Neural cell (in vitro differentiated cells): Measurements from ENCODE around the gene WDR33. TPM values are rescaled to one million over a fixed set of nuclear protein-coding genes. Genes with fewer than 3 reads are reported as not detected.

Source experiments
- H2AFZ ChIP-seq: fragments of 200-600, 300-800 bp; sonication (generic), shearing (Covaris generic); 2 replicates; pipeline ENCODE4 v1.6.0; 2014; ENCODE audit warnings: low read depth, mild to moderate bottlenecking, antibody characterized with exemption, low read length, moderate library complexity
- H3F3A ChIP-seq: fragments of 200-600 bp; shearing (Covaris generic); 2 replicates; pipeline ENCODE4 v1.6.1; 2016; ENCODE audit warnings: mild to moderate bottlenecking, moderate library complexity, mixed read lengths, antibody characterized with exemption, low read length; ENCODE audit not compliant: insufficient read depth, poor library complexity, severe bottlenecking
- H3K27ac ChIP-seq: fragments of 200-600, 300-800 bp; sonication (generic), shearing (Covaris generic); 2 replicates; pipeline ENCODE4 v1.5.1; 2014; ENCODE audit warnings: mild to moderate bottlenecking, low read length, moderate library complexity
- H3K27me3 ChIP-seq: fragments of 300-800, 200-600 bp; sonication (generic), shearing (Covaris generic); 2 replicates; pipeline ENCODE4 v1.6.0; 2014; ENCODE audit warnings: mild to moderate bottlenecking, low read depth, low read length, moderate library complexity; ENCODE audit not compliant: insufficient read depth
- H3K36me3 ChIP-seq: fragments of 300-800, 200-600 bp; sonication (generic), shearing (Covaris generic); 2 replicates; pipeline ENCODE4 v1.5.1; 2014; ENCODE audit warnings: mild to moderate bottlenecking, antibody characterized with exemption, low read length, moderate library complexity; ENCODE audit not compliant: insufficient read depth
- H3K4me2 ChIP-seq: fragments of 300-800, 200-600 bp; sonication (generic), shearing (Covaris generic); 2 replicates; pipeline ENCODE4 v1.6.0; 2014; ENCODE audit warnings: mild to moderate bottlenecking, low read length
- H3K4me3 ChIP-seq: fragments of 300-800, 200-600 bp; sonication (generic), shearing (Covaris generic); 2 replicates; pipeline ENCODE4 v1.5.1; 2014; ENCODE audit warnings: mild to moderate bottlenecking, low read length, moderate library complexity
- H3K79me2 ChIP-seq: fragments of 200-600 bp; shearing (Covaris generic); replicated peaks from 2 replicates; pipeline ENCODE4 v1.6.0; 2014; ENCODE audit warnings: mild to moderate bottlenecking, low read length, moderate library complexity; ENCODE audit not compliant: insufficient read depth
- H3K9ac ChIP-seq: fragments of 300-800, 200-600 bp; sonication (generic), shearing (Covaris generic); 2 replicates; pipeline ENCODE4 v1.6.1; 2016; ENCODE audit warnings: mild to moderate bottlenecking, low read length, mixed read lengths
- H3K9me2 ChIP-seq: fragments of 200-600 bp; shearing (Covaris generic); 2 replicates; pipeline ENCODE4 v1.6.1; 2016; ENCODE audit warnings: mild to moderate bottlenecking, low read length, mixed read lengths; ENCODE audit not compliant: insufficient read depth
- H3K9me3 ChIP-seq: fragments of 200-600, 300-800 bp; sonication (generic), shearing (Covaris generic); 2 replicates; pipeline ENCODE4 v1.6.1; 2016; ENCODE audit warnings: mild to moderate bottlenecking, mixed run types, low read length, moderate library complexity, mixed read lengths
- H4K20me1 ChIP-seq: fragments of 200-600 bp; shearing (Covaris generic); 2 replicates; pipeline ENCODE4 v1.6.1; 2016; ENCODE audit warnings: mild to moderate bottlenecking, mixed run types; ENCODE audit not compliant: insufficient read depth
- CTCF ChIP-seq: fragments of 450-650 bp; IDR thresholded peaks from 2 replicates; pipeline ENCODE4 v1.5.1; 2014; ENCODE audit warnings: antibody characterized with exemption, mild to moderate bottlenecking, moderate library complexity; ENCODE audit not compliant: poor library complexity, severe bottlenecking
- EP300 ChIP-seq: fragments of 450-650 bp; conservative IDR thresholded peaks from 2 replicates; pipeline ENCODE4 v1.6.1; 2014; ENCODE audit warnings: antibody characterized with exemption, mild to moderate bottlenecking, moderate library complexity; ENCODE audit not compliant: poor library complexity, severe bottlenecking
- EZH2 ChIP-seq: fragments of 200-600, 300-800 bp; shearing (Covaris generic), sonication (generic); IDR thresholded peaks from 2 replicates; pipeline ENCODE4 v1.6.1; 2014; ENCODE audit warnings: antibody characterized with exemption, low read length, borderline replicate concordance, mild to moderate bottlenecking; ENCODE audit not compliant: insufficient read depth, poor library complexity, severe bottlenecking
- MXI1 ChIP-seq: fragments of 450-650 bp; conservative IDR thresholded peaks from 2 replicates; pipeline ENCODE4 v1.6.1; 2014; ENCODE audit warnings: antibody characterized with exemption, mild to moderate bottlenecking; ENCODE audit not compliant: poor library complexity, severe bottlenecking
- POLR2AphosphoS5 ChIP-seq: IDR thresholded peaks from 2 replicates; pipeline ENCODE4 v1.6.1; 2012
- RAD21 ChIP-seq: fragments of 450-650 bp; conservative IDR thresholded peaks from 2 replicates; pipeline ENCODE4 v1.6.1; 2014; ENCODE audit warnings: antibody characterized with exemption, mild to moderate bottlenecking, moderate library complexity
- REST ChIP-seq: IDR thresholded peaks from 2 replicates; pipeline ENCODE4 v1.6.1; 2012; ENCODE audit warnings: borderline replicate concordance
- SMC3 ChIP-seq: fragments of 450-650 bp; conservative IDR thresholded peaks from 2 replicates; pipeline ENCODE4 v1.6.1; 2014; ENCODE audit warnings: antibody characterized with exemption, mild to moderate bottlenecking, moderate library complexity; ENCODE audit not compliant: poor library complexity
- TAF1 ChIP-seq: IDR thresholded peaks from 2 replicates; pipeline ENCODE4 v1.6.1; 2012; ENCODE audit warnings: low read depth
- polyA plus RNA-seq: library from polyadenylated mRNA; depleted of rRNA; stranded (reverse); fragments of >200 nt; gene quantifications from 2 replicates; pipeline ENCODE4 v1.2.3, GENCODE V29; 2014

Gene WDR33
- polyA plus RNA-seq, 1 donor from 2014 or later, result 58.7 TPM

- H3K9me3 ChIP-seq, result no peaks in the 10 kb centered on the region
- H3K9me2 ChIP-seq, result no peaks in the 10 kb centered on the region
- no peak overlapping the region for H3K9ac ChIP-seq
- no peak overlapping the region for H3K4me3 ChIP-seq
- no peaks in the 10 kb centered on the region for H3K79me2 ChIP-seq
- H3K27me3 ChIP-seq, result peaks cover 20% of the 10 kb centered on the region
- no peaks in the 10 kb centered on the region for H4K20me1 ChIP-seq
- H3K36me3 ChIP-seq, result no peaks in the 10 kb centered on the region
- no peak overlapping the region for H2AFZ ChIP-seq
- no peak overlapping the region for H3K27ac ChIP-seq
- no peak overlapping the region for H3K4me2 ChIP-seq
- H3F3A ChIP-seq, result no peaks in the 10 kb centered on the region
- TF ChIP-seq CTCF (no peak), REST (no peak), EP300 (no peak), POLR2AphosphoS5 (no peak), SMC3 (no peak), RAD21 (no peak), MXI1 (no peak), EZH2 (no peak), TAF1 (no peak)
Measured at GRCh38 chr2:127669056-127669455, 141.9 kb downstream of the WDR33 start.

GRCh38 chr2:127665267-127665893, 145.6 kb downstream of the WDR33 start:
- no peak overlapping the region for H3K4me3 ChIP-seq
- H3K79me2 ChIP-seq, result no peaks in the 10 kb centered on the region
- no peak overlapping the region for H3K27ac ChIP-seq
- H3K9me3 ChIP-seq, result no peaks in the 10 kb centered on the region
- no peaks in the 10 kb centered on the region for H3F3A ChIP-seq
- peaks cover 26% of the 10 kb centered on the region for H3K27me3 ChIP-seq
- TF ChIP-seq EZH2 (no peak), CTCF (no peak), POLR2AphosphoS5 (no peak), EP300 (no peak), MXI1 (no peak), REST (no peak), RAD21 (no peak), TAF1 (no peak), SMC3 (no peak)
- H3K36me3 ChIP-seq, result no peaks in the 10 kb centered on the region
- H3K9me2 ChIP-seq, result no peaks in the 10 kb centered on the region
- no peak overlapping the region for H3K9ac ChIP-seq
- no peak overlapping the region for H2AFZ ChIP-seq
- H3K4me2 ChIP-seq, result no peak overlapping the region
- no peaks in the 10 kb centered on the region for H4K20me1 ChIP-seq
